Smooth muscle cell of the coronary artery (primary cell): ENCODE results near the gene TEAD3. TPM values are rescaled to one million over a fixed set of nuclear protein-coding genes. Genes with fewer than 3 reads are reported as not detected.

Experiments
- total RNA-seq: library from RNA; depleted of rRNA; stranded (reverse); fragments of >200 nt; gene quantifications from 2 replicates; pipeline ENCODE4 v1.2.3, GENCODE V29; 2014; ENCODE audit warnings: low replicate concordance

Gene TEAD3
- total RNA-seq = 2.5 and 7.4 TPM in 2 replicates

DNA sequence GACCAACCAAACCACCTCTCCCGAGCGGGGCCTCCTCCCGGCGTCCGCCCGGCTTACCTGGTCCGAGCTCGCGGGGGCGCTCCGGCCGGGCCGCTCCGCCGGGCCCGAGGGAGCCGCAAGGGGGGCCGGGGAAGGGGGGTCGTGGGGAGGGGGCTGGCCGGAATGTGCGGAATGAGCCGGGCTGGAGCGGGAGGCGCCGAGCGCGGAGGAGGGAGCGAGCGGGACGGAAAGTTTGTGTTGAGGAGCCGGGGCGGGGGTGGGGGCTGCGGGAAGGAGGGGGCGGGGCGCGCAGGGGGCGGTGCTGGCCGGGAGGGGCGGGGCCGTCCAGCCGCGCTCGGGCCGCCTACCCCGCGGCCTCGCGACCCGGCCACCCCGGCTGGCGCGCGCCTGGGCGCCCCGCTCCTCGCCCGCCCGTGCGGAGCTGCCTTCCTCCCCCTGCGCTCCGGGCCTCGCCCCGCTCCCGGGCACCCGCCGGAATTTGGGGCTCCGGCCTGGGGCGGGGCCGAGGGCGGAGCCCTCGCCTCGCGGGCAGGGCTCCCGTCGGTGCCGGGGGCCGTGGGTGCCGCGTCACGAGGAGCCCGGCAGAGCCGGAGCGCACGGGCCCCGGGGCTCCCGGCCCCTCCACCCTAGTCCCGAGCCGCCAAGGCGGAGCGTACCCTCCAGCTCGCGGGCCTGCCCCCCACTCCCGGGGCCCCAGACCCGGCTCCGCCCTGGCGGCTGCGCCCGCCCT lies at the start of gene TEAD3:
TEAD3 (minus strand) TSS at position 239 of the 730 bp plus-strand sequence.

DNA sequence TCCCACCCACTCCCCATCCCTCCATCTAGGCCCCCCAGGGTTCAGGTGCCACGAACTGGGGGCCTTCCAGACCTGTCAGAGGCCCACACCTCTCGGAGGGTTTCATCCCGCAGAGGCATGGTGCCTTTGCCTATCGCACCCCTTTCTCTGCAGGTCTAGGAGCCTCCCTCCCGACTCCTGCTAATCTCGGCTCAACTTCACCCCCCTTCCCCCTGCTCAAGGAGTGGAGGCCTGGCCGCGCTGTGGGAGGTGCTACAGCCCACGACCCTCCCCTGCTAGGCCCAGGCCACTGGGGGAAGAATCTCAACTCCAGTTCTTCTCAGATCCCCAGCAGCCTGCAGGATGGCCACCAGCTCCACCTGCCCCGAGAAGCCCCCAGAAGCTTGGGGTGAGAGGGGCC lies 15.9 kb upstream of the TEAD3 start, which contains the start of gene TULP1:
TULP1 (minus strand) TSS at position 157 of the 400 bp plus-strand sequence; CDS start at position 119, 38 bp downstream.

DNA sequence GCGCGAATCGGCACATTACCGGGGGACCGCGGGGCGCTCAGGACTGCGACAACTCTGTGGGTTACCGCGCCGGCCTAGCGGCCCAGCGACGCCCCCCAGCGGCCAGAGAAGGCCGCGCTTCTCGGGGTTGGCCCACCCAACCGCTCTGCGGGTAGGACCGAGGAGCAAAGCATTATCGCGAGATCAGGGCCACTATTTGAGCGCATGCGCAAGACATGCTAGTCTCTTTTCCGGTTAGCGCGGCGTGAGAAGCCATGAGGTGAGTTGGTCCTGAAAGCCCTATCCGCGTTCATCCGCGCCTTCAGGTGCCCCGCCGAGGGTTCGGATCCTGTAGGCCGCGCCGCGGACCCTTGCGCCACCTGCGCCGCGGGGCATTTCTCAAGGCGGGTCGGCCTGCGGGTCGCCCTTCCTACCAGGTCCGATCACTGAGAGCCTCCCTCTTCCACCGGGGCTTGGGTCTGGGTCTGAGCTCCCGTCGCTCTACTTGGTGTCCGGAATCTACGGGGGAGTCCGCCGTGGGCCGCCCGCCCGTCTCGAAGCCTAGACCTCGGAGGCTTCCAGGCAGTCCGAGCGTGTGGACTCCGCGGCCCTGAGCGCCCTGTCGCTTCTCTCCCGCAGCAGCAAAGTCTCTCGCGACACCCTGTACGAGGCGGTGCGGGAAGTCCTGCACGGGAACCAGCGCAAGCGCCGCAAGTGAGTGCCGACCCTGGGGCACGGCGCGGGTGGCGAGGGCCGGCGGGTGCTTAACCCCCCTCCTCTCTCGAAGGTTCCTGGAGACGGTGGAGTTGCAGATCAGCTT lies 28.5 kb downstream of the TEAD3 start, which contains the start of gene RPL10A:
RPL10A (plus strand) TSS at position 221 of the 799 bp plus-strand sequence; CDS start at position 255, 34 bp downstream.

DNA sequence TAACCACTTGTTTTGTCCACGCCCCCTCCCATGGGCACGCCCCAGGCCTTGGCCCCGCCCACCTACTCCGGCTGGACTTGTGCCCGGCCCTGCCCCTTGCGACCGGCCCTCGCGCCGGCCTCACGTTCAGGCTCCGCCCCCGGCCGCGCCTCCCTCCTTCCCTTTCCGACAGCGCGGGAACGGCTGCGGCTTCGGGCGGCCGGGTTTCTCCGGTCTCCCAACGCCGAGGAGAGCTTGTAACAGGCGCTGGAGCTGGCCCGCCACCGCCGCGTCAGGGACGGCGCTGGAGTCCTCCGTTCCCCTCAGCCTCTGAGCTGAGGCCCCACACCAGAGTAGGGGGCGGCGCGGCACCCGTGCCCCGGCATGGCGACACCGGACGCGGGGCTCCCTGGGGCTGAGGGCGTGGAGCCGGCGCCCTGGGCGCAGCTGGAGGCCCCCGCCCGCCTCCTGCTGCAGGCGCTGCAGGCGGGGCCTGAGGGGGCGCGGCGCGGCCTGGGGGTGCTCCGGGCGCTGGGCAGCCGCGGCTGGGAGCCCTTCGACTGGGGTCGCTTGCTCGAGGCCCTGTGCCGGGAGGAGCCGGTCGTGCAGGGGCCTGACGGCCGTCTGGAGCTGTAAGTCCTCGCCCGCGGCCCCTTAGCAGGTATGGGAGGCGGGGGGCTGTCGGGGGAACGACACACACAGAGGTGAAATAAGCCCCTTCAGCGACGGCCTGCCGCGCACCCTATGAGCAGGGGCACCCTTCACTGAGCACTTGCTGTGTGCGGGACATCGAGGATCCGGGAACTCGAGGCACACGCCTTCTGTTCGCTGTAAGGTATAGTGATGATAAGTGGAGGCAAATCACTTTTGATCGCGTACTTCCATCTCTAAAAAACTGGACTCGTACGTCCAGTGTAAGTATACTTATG lies 44.4 kb downstream of the TEAD3 start, which contains the start of gene FANCE:
FANCE (plus strand) TSS at position 156 of the 908 bp plus-strand sequence; CDS start at position 364, 208 bp downstream.

Other genes starting within 250 kb of the TEAD3 start
- gene ZNF76, start 237.3 kb downstream of the TEAD3 start, total RNA-seq = 11.7 and 17.4 TPM in 2 replicates
- gene DEF6, start 199.3 kb downstream of the TEAD3 start, total RNA-seq = 0.53 and 0.70 TPM in 2 replicates
- gene PPARD, start 154.5 kb downstream of the TEAD3 start, total RNA-seq = 5.4 and 10.0 TPM in 2 replicates
- gene FANCE, start 44.7 kb downstream of the TEAD3 start, total RNA-seq = 2.8 and 3.9 TPM in 2 replicates
- 1,582 and 2,681 TPM in 2 replicates for gene RPL10A, start 28.7 kb downstream of the TEAD3 start, total RNA-seq
- gene TULP1, start 15.8 kb upstream of the TEAD3 start, total RNA-seq = not detected in 2 replicates
- gene FKBP5, start 191.8 kb upstream of the TEAD3 start, total RNA-seq = 4.5 and 4.7 TPM in 2 replicates
- gene ARMC12, start 240.0 kb upstream of the TEAD3 start, total RNA-seq = 0.23 TPM in 1 of 2 replicates, not detected in the other